Activated CD8-positive, alpha-beta memory T cell treated with anti-CD3 and anti-CD28 coated beads, Interleukin-2, amount 50 U/mL, for 4 hours (primary cell): ENCODE data around the gene ACP2.
A peak's percentile ranks its signal among the peaks of the same experiment; 100 is the strongest.
"Not testable (repeated sequence)": the region's sequence is repeated elsewhere in the genome, so short reads cannot be mapped to it uniquely, and the experiment has no call there.

Experiments
- DNase-seq: peaks from one replicate; pipeline ENCODE4 v3.0.0-alpha.2; 2020

ACP2 gene

GRCh38 chr11:47241841-47242301 lies 6.7 kb downstream of the ACP2 start:
- no peak for DNase-seq

- DNase-seq = no peak
Measured at GRCh38 chr11:47239852-47240251, 8.8 kb downstream of the ACP2 start.

GRCh38 chr11:47236482-47236881 lies 12.1 kb downstream of the ACP2 start:
- DNase-seq = no peak

GRCh38 chr11:47235163-47235562 lies 13.5 kb downstream of the ACP2 start:
- no peak for DNase-seq

GRCh38 chr11:47234669-47235100 lies 13.9 kb downstream of the ACP2 start:
- peak; percentile 44 for DNase-seq

GRCh38 chr11:47233989-47234668 lies 14.5 kb downstream of the ACP2 start:
- DNase-seq = no peak

DNA sequence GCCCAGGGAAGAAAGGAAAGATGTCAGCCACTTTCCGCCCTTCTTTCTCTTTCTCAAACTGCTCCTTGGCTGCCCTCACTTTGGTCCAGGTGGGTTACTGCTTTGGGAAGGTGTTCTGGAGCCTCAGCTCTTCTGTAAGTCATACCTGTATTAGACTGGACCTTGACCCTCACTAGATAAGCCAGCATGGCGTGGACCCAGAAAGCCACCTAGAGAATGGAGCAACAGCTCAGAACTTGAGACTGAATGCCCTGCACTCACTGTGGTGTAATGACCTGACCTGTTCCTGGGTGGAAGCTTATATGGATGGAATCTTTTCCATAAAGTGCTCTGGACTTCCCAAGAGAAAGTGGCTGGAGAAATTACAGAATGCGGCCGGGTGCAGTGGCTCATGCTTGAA lies 15.6 kb downstream of the ACP2 start:
- no peak for DNase-seq

GRCh38 chr11:47229161-47229560 lies 19.5 kb downstream of the ACP2 start:
- no peak for DNase-seq

GRCh38 chr11:47225552-47226400 lies 22.8 kb downstream of the ACP2 start:
- DNase-seq = no peak

- no peak for DNase-seq
Measured at GRCh38 chr11:47222696-47223095, 25.9 kb downstream of the ACP2 start.

DNA sequence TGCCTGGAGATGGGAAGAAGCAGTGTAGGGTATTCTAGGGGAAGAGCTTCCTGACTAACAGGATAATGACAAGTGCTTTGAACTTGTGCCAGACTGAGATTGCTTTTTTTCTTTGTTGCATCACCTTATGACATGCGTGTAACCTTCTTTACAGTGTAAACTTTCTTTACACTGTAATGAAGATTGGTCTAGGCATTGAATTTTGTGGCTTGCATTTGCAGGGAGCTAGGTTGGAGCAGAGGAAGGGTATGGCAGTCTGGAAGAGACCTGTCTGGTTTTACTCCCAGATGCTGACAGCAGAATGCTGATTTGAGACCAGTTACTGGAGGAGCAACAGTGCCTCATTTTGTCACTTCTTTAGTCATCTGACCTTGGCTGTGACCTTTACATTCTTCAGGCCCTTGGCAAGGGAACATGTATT lies 28.2 kb downstream of the ACP2 start:
- DNase-seq = no peak

GRCh38 chr11:47216121-47216798 lies 32.4 kb downstream of the ACP2 start:
- peak; percentile 66 for DNase-seq

- no peak for DNase-seq
Measured at GRCh38 chr11:47215366-47215910, 33.2 kb downstream of the ACP2 start.

GRCh38 chr11:47213950-47214565 lies 34.6 kb downstream of the ACP2 start:
- peak; percentile 78 for DNase-seq

GRCh38 chr11:47212938-47213337 lies 35.7 kb downstream of the ACP2 start:
- DNase-seq = no peak

- DNase-seq = no peak
Measured at GRCh38 chr11:47208628-47209027, 40.0 kb downstream of the ACP2 start.

- not testable (repeated sequence) for DNase-seq
Measured at GRCh38 chr11:47208008-47208552, 40.5 kb downstream of the ACP2 start.

DNA sequence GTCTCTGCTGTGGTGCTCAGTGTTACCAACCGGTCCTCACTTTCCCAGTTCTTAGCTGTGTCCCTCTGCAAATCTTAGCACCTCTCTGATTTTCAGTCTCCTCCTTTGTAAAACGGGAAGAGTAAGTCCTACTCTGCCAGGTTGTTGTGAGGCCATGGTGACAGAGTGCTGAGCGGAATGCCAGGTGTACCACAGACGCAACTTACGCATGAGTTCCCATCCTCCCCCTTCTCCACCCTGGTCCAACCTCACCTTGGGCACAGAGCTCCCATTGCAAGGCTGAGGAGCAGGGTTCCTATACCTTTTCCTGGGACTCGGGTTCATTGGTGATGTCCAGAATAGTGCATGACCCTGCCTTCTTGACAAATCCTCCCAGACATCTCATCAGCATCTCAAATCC lies 41.2 kb downstream of the ACP2 start:
- DNase-seq = no peak

DNA sequence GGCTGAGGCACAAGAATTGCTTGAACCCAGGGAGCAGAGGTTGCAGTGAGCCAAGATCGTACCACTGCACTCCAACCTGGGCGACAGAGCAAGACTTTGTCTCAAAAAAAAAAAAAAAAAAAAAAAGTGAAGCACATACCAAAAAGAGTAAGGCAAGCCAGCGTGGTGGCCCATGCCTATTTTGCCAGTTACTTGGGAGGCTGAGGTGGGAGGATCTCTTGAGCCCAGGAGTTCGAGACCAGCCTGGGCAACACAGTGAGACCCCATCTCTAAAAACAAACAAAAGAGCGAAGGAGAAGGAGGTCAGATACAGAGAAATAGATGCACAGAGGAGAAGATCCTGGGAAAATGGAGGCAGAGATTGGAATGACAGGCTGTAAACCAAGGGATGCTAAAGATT lies 42.0 kb downstream of the ACP2 start:
- not testable (repeated sequence) for DNase-seq

GRCh38 chr11:47204637-47204989 lies 44.0 kb downstream of the ACP2 start:
- DNase-seq = no peak

DNA sequence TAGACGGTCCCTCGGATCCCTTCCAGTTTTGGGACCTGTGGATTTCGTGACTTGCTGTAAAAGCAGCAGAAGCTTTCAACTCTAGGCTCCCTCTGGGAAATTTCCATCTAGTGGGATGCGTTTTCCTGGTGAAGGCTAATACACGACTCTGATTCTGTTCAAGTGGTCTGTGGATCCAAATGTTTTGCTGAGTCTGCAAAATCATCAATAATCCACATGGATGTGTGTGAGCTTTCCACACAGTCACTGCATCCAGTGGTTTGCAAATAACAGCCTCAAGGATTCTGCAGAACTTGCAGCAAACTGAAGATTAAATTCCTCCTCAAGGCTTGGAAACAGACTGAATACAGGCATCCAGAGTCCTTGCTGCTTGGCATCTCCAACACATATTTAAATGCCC lies 46.0 kb downstream of the ACP2 start:
- DNase-seq = no peak

- DNase-seq = no peak
Measured at GRCh38 chr11:47201015-47201414, 47.6 kb downstream of the ACP2 start.

- DNase-seq = not testable (repeated sequence)
Measured at GRCh38 chr11:47198161-47198560, 50.5 kb downstream of the ACP2 start.
